GM19455 (cell line): ENCODE results near the gene PROZ.

ENCODE experiments used
- ATAC-seq: cut with Tn5 transposase; IDR thresholded peaks from one replicate; pipeline ENCODE4 v1.9.1; 2021; ENCODE audit not compliant: unreplicated experiment

Gene PROZ

GRCh38 chr13:113140677-113141600 lies 17.5 kb upstream of the PROZ start:
- no peak for ATAC-seq

DNA sequence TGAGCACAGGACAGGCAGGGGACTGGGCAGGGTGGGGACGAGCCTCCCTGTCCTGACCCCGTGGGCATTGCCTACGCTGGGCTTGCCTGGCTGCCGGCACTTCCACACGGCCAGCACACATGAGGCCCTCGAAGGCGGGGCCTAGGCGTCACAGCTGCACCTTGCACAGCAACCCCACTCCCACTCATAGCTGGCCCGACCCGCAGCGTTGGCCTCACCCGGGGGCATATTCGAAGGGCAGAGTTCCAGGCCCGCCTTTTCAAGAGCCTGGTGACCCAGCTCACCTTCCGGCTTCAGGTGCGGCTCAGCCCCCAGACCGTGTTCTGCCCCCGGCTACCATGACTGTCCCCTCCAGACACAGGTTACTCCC lies 16.9 kb upstream of the PROZ start:
- no peak for ATAC-seq

DNA sequence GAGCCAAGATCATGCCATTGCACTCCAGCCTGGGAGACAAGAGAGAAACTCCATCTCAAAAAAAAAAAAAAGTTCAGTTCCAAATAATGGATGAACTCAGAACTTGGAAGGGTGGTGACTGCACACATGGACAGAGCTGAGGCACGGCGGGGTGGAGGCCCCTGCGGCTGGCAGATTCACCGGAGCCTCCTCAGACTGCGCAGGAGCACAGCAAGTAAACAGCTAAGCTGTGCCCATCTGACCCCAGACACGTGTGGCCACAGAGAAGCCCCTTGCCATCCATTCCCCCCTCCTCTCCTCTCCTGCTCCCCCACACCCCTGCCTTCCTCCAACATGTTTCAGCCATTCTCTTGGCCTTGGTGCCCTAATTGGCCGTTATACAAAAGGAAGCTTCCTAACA lies 15.6 kb upstream of the PROZ start:
- ATAC-seq = no peak

- ATAC-seq = no peak
These were observed 14.8 kb upstream of the PROZ start for GRCh38 chr13:113143466-113144254.

DNA sequence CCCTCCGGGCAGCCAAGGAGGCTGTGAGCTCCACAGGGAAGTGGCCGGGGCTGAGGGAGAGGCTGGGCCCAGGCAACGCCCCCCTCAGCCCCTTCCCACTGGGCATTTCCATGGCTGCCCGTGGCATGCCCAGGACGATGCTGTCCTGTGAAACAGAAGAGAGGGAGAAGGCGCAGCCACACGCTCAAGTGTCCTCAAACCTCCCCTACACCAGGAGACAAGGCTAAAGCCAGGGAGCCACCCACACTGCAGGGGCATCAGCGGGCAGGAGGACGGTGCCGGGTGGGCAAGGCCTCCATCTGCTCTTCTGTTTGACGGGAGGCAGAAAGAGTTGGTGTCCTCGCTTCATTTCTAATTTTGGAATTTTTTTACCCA lies 14.2 kb upstream of the PROZ start:
- no peak for ATAC-seq

- no peak for ATAC-seq
These were observed 13.0 kb upstream of the PROZ start for GRCh38 chr13:113145496-113145895.

- ATAC-seq = no peak
These were observed 12.4 kb upstream of the PROZ start for GRCh38 chr13:113145911-113146598.

DNA sequence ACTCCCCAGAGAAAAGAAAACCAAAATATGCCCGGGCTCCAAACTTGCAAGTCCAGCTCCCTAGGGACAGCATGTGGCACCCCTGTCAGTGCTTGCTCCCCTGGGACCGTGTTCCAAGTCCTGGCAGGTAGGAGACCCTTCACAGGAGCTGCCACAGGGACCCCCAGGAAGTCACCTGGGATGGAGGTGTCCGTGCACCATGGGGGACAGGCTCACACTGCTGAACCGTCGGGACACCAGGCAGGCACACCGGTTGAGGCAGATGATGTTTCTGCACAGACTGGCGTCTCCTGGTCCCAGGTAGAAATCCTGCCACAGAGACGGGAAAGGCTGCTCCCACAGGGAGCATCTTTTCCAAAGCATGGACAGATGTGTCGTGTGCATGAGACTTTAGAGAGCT lies 11.7 kb upstream of the PROZ start:
- no peak for ATAC-seq

GRCh38 chr13:113147206-113147605 lies 11.2 kb upstream of the PROZ start:
- ATAC-seq = no peak

- ATAC-seq = no peak
These were observed 10.0 kb upstream of the PROZ start for GRCh38 chr13:113148407-113148806.

- no peak for ATAC-seq
These were observed 9.4 kb upstream of the PROZ start for GRCh38 chr13:113148940-113149503.

DNA sequence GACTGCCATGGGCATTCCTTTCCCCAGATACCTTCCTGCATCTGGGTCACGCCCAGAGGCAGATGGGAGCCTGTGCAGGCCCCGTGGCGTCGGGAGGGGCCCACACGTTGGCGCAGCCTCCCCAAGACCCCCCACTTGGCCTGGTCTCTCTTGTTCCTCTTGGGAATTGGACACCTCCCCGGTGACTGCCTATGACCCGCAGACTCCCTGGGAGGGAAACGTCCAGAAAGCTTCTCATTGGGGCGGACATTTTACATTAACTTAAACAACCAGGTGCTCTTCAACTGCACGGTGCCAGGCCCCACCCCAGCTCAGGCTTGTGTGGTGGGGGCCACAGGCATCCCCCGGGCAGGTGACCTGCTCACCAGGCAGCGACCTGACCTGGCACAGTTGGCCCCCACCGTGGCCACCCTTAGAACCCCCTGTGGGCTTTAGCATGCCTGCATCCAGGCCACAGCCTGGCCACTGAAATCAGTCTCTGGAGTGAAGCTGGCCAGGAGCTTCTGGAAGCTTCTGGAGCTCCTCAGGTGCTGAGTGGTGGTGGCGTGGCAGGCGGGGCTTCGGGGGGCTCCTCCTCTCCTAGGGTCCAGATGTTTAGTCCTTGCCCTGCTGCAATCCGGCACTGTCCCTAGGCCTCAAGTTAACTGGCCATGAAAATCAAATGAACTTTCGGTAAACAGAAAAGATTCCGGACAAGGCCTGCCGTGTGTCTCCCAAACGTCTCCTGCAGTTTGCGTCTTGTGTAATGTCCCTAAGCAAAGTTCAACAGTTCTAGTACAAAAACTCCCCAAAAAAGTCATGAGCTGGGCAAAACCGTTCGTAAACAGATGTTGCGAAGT lies 8.5 kb upstream of the PROZ start:
- no peak for ATAC-seq

DNA sequence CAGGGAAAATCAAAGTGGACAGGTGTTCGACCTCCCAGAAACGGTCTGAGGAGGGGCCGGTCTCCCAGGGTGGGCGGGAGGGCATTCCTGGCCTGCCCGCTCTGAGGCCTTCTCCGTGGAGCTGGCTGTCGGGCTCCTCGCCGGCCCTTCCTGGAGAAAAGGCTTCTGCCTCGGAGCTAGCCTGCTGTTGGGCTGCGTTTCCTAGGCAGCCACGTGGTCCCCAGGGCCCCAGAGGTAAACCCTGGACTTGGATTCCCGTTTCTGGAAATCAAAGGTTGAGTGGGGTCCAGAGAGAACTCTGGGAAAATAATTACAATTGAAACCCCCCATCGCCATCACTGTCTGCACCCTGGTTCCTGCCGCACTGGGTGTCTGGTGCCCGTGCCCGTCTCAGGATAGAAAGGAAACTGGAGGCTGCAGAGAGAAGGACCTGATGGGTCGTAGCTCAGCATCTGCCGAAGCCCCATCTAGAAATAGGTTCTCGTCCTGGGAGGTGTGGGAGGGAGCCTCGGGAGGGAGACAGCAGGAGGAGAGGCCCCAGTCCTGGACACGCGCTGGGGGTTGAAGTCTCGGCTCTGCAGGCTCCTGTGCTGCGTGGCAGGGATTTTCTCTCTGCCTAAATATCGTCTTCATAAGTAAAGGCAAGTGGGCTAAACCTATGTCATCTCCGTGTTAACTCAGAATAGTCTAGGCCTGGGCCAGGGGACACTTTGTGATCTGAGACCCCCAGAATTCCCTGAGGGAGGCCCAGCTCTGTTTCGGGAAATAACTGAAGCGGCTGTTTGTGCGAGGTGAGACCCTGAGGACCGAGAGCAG lies 7.7 kb upstream of the PROZ start:
- no peak for ATAC-seq

DNA sequence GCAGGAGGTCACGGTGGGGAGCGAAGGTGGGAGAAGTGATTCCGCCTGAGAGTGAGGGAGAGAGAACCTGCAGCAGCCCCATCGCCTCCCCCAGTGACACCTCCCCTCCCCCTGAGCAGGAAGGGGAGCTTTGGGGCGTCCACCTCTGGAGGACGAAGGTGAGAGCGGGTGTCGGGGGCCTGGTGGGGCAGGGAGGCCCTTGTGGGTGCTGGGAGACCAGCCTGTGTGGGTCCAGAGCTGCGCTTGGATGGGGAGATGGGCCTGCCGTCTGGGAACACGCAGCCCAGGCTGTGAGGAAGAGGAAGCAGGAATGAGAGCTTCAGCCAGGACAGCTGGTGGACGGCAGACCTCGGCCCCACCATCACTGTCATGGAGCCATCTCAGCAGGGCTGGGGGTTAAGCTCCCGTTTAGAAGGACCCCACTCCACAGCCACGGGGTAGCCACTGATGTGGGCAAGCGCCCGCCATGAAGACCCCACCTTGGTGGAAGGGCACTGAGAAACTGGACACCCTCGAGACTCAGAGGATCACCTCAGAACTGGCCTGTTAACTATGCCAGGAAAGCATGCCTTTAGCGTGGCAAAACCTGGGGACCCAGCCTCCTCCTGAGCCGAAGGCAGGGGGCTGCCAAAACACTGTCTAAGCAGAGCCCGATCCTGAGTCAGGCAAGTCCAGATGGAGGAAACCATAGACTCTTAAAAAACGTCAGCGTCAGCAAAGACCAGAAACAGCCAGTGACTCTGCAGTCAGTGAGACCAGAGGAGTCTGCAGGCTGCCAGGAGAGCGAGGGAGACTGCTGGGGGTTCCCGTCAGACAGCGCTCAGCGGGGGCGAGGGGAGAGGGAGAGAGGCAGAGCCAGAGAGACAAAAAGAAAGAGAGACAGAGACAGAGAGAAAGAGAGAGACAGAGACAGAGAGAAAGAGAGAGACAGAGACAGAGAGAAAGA lies 6.4 kb upstream of the PROZ start:
- ATAC-seq = no peak

- ATAC-seq = no peak
These were observed 5.8 kb upstream of the PROZ start for GRCh38 chr13:113152691-113152983.

GRCh38 chr13:113152984-113153809 lies 5.3 kb upstream of the PROZ start:
- no peak for ATAC-seq

GRCh38 chr13:113153810-113154748 lies 4.4 kb upstream of the PROZ start:
- ATAC-seq = no peak
